GM19397 (cell line): ENCODE data around the gene FRMD8.
"Not testable (repeated sequence)": the region's sequence is repeated elsewhere in the genome, so short reads cannot be mapped to it uniquely, and the experiment has no call there.

Experiments used
- ATAC-seq: cut with Tn5 transposase; IDR thresholded peaks from one replicate; pipeline ENCODE4 v1.9.1; 2021; ENCODE audit warnings: mild to moderate bottlenecking, moderate library complexity; ENCODE audit not compliant: unreplicated experiment

The FRMD8 gene

GRCh38 chr11:65413077-65413664 is 26.7 kb downstream of the FRMD8 start:
- ATAC-seq: not testable (repeated sequence)

GRCh38 chr11:65414776-65415498 is 28.5 kb downstream of the FRMD8 start:
- no peak for ATAC-seq

GRCh38 chr11:65415499-65416340 is 29.3 kb downstream of the FRMD8 start:
- no peak for ATAC-seq

- peak; percentile 30 for ATAC-seq
Measured at GRCh38 chr11:65416341-65416824, 29.9 kb downstream of the FRMD8 start.

GRCh38 chr11:65416841-65417701 is 30.6 kb downstream of the FRMD8 start:
- no peak for ATAC-seq

GRCh38 chr11:65417702-65418430 is 31.4 kb downstream of the FRMD8 start:
- no peak for ATAC-seq

GRCh38 chr11:65418431-65418680 is 31.9 kb downstream of the FRMD8 start:
- ATAC-seq: no peak

- ATAC-seq: peak; percentile 36
Measured at GRCh38 chr11:65418681-65419459, 32.4 kb downstream of the FRMD8 start.

GRCh38 chr11:65419460-65419771 is 33.0 kb downstream of the FRMD8 start:
- no peak for ATAC-seq

GRCh38 chr11:65419772-65420481 is 33.5 kb downstream of the FRMD8 start:
- ATAC-seq: no peak

GRCh38 chr11:65420506-65420905 is 34.1 kb downstream of the FRMD8 start:
- no peak for ATAC-seq

GRCh38 chr11:65420979-65421793 is 34.7 kb downstream of the FRMD8 start:
- no peak for ATAC-seq

- ATAC-seq: peak; percentile 34
Measured at GRCh38 chr11:65421794-65422632, 35.6 kb downstream of the FRMD8 start.

GRCh38 chr11:65422633-65423515 is 36.4 kb downstream of the FRMD8 start, which contains the start of gene NEAT1:
Gene NEAT1 (plus strand): TSS chr11:65422798.
- peak; percentile 8 for ATAC-seq

GRCh38 chr11:65423516-65424204 is 37.2 kb downstream of the FRMD8 start:
- ATAC-seq: no peak
